Melanocyte of skin (primary cell): ENCODE measurements around the gene SLC5A2. TPM values are rescaled to one million over a fixed set of nuclear protein-coding genes. Genes with fewer than 3 reads are reported as not detected.

ENCODE experiments used
- total RNA-seq, 2 donors: library from RNA; depleted of rRNA; stranded (reverse); fragments of >200 nt; gene quantifications; 2 replicates each; pipeline ENCODE4 v1.2.3, GENCODE V29; 2012

SLC5A2 gene
- total RNA-seq = not detected

DNA sequence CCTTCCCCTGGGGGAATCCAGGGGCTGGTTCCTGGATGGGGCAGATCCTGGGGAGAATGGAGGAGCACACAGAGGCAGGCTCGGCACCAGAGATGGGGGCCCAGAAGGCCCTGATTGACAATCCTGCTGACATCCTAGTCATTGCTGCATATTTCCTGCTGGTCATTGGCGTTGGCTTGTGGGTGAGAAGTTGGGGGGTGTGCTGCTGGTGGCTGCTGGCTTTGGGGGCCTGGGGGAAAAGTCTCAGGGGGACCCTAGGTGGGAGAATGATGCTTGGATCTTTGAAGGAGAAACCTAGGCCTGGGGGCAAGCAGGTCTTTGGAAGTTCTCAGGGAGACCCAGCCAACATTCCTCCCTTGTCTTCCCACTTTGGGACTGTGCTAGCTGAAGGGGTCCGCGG lies at the start of gene SLC5A2:
Gene SLC5A2, plus strand, starts transcription at position 43 of the 400 bp plus-strand sequence. Its CDS starts 14 bp downstream, at position 57.

DNA sequence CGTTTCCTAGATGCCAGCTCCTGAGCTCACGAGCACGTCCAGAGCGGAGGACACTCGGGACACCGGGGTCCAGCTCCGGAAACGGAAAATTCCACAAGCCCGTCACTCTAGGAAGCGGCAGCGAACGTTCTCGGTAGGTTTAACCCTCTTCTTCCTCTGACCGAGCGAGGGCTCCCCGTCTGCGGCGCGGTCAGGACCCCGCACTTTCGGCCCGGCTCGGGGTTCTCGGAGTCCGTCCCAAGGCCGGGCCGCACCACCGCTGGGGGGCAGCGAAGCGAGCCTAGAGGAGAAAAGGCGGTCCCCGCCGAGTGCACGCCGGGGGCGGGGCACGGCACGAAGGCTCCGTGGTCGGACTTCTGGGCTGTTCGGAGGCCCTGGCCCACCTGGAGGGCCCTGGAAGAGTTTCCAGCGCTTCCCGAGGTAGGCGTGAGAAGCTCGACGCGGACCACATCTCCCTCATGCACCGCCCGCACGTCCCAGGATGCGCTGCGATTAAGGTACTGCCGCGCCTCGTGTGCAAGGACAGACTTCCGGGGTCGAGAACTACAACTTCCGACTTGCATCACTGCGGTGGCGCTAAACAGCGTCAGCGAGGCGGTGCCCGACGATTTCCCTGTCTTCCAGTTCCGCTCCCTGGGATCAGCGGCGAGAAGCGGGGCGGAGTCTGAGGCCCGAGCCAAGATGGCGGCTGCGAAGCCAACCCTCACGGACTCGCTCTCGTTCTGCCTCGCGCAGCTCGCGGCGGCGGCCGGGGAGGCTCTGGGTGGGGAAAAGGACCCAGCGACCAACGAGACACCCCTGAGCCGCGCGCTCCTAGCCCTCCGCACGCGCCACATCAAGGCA lies 23.9 kb upstream of the SLC5A2 start, which contains the start of gene ARMC5:
Gene ARMC5, plus strand, starts transcription at position 658 of the 843 bp plus-strand sequence. Its CDS starts 24 bp downstream, at position 682.

DNA sequence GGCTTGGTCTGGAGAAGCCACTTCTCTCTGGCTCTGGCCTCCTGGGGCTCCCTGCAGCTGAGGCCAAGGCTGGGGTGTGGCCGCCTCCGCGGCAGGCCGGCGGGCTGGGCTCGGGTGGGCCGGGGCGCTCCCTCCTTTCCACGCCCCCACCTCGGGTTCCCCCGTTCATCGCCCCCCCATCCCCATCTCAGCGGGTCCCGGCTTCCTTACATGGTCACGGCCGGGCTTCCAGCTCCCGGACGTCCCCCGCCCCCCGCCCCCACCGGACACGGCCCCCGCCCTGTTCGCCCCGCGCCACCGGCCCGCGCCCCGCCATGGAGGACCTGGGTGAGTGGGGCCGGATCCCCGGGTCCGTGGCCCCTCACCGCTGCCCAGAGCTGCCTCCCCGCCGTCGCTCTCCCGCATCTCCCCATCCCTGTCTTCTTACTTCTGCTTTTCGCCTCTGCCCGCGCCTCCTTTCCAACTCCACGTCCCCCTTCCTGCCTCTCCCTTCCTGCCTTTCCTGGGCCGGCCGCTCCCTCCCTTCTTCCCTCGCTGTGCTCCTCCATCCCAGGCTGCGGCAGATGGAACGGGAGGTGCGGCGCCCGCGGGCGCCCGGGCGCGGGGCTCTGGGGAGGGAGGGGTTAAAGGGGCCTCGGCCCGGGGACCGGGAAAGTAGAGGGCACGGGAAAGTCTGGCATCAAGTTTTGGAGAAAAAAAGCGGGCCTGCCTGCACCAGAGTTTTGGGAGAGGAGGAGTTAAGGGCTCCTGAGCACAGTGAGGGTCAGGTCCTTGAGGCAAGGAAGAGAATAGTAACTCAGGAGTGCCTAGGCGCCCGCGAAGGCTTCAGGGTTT lies 10.8 kb upstream of the SLC5A2 start, which contains the start of gene TGFB1I1:
Gene TGFB1I1, plus strand, starts transcription at position 278 of the 834 bp plus-strand sequence. Its CDS starts 37 bp downstream, at position 315.

DNA sequence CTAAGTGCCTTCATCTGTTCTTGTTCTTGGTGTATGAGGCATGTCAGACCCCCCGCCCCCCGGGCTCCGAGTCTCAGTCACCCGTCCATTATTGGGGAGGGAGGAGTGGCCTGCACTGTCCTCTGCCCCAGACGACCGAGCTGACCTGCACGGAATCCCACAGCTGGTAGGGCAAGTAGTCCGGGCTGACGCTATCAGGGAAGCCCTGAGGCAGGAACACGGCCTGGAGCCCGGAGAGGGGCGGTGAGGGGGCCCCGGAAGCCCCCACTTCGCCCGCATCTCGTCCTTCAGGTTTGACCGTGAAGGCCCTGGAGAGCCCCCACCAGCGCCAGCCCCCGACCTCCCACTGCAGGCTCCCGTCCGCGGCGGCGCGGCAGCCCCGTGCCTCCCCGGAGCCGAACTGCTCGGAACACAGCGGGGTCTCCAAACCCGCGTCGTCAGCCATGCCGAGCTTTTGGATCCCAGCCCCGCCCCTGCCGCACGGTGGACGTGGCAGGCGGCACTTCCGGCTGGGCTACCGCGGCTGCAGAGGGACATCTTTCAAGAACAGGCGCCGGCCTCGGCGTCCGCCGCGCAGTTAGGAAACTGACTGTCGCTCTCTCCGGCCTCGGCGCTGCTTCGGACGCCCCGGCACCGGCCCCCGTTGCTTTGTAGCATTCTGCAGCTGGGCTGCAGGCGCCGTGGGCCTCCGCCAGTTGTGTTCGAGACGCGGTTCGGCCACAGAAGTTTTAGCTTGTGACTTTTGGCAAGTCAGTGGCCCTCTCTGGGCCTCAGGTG lies 25.2 kb downstream of the SLC5A2 start, which contains the start of gene RUSF1:
Gene RUSF1, minus strand, starts transcription at position 463 of the 777 bp plus-strand sequence. Its CDS starts 18 bp downstream, at position 445.

DNA sequence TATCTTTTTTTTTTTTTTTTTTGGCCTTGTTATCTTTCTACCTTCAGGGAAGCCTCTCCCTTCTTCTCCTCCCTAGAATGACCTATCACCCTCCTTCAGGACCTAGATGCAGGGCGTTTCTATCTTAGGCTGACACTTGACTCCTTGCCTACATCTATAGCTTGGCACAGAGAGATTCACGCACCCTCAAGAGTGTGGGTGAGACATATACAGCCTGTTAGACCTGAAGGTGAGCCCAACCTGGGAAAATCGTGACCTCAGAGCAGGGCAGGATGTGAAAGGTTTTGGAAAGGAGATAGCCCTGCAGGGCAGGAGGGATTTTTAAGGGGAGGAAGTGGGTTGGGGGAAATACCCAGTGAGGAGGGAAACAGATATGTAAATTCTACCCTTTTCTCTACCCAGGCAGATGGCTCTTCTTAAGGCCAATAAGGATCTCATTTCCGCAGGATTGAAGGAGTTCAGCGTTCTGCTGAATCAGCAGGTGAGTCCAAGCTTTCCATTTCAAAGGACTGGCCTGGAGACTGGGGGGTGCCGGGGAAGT lies 44.9 kb downstream of the SLC5A2 start, which contains the start of gene AHSP:
Gene AHSP, plus strand, starts transcription at position 167 of the 541 bp plus-strand sequence. Its CDS starts 240 bp downstream, at position 407.

Other genes with a start within 250 kb of the SLC5A2 start
- gene ITGAM, start 223.1 kb upstream of the SLC5A2 start, total RNA-seq = 1 to 10 TPM in 1 of 2 donors, under 1 TPM in 1; under 0.01 to 1.0 TPM
- gene ITGAX, start 127.9 kb upstream of the SLC5A2 start, total RNA-seq = 1 to 10 TPM in 1 of 2 donors, under 1 TPM in 1; 1.00 to 4.1 TPM
- not detected for gene ITGAD, start 89.8 kb upstream of the SLC5A2 start, total RNA-seq
- gene COX6A2, start 54.8 kb upstream of the SLC5A2 start, total RNA-seq = not detected
- gene ZNF843, start 40.3 kb upstream of the SLC5A2 start, total RNA-seq = under 1 TPM; under 0.01 to 0.34 TPM
- gene ARMC5, start 23.6 kb upstream of the SLC5A2 start, total RNA-seq = 10 to 100 TPM in 1 of 2 donors, 1 to 10 TPM in 1; 8.7 to 12.0 TPM
- gene TGFB1I1, start 11.0 kb upstream of the SLC5A2 start, total RNA-seq = 10 to 100 TPM; 34.8 to 45.0 TPM
- gene RUSF1, start 25.3 kb downstream of the SLC5A2 start, total RNA-seq = 10 to 100 TPM; 35.0 to 36.5 TPM
- gene AHSP, start 44.8 kb downstream of the SLC5A2 start, total RNA-seq = not detected